T-cell (primary cell): ENCODE measurements around the gene RPH3AL. TPM values are rescaled to one million over a fixed set of nuclear protein-coding genes. Genes with fewer than 3 reads are reported as not detected.

Experiments
- ATAC-seq, 4 experiments: fragments of 200-7000 bp in 3 of 4; fragments of 150-1000 bp in 1 of 4; cut with Tn5 transposase; replicated peaks in 1 of 4; 1 replicate in 3 of 4; 2 replicates in 1 of 4; pipeline ENCODE4 v1.10.0; 2021; ENCODE audit warnings: moderate library complexity in 3 of 4, mild to moderate bottlenecking in 2 of 4, moderate number of reproducible peaks in 1 of 4
- CTCF ChIA-PET, 2 donors: fragments of 300-600 bp; sonication (Branson Sonifier 250); formaldehyde crosslinking; loops; one replicate each; lab custom pipeline; 2022; ENCODE audit warnings: antibody characterized with exemption in 2 of 2; lab: Charles Lee
- POLR2A ChIA-PET, 2 donors: fragments of 300-600 bp; sonication (Branson Sonifier 250); formaldehyde crosslinking; loops; one replicate each; lab custom pipeline; 2022; ENCODE audit warnings: antibody characterized with exemption in 2 of 2; lab: Charles Lee
- DNase-seq, 35 experiments: peaks; one replicate each; pipeline versions ENCODE4 v3.0.0 to v3.0.0-alpha.2; 2013 to 2023
- H3K27ac ChIP-seq: one replicate; pipeline ENCODE4 v1.5.1; 2013; ENCODE audit warnings: low read length
- H3K27me3 ChIP-seq, 2 experiments: replicated peaks in 1 of 2; 1 replicate in 1 of 2; 2 replicates in 1 of 2; pipeline versions ENCODE4 v1.6.1 to v1.7.0; 2013; ENCODE audit warnings: low read length in 1 of 2, mixed read lengths in 1 of 2; ENCODE audit not compliant: control insufficient read depth in 2 of 2, insufficient read depth in 2 of 2; ENCODE audit errors: extremely low read depth in 1 of 2
- H3K36me3 ChIP-seq, 2 donors: 1 replicate in 1 of 2; 2 replicates in 1 of 2; pipeline versions ENCODE4 v1.6.1 to v1.7.0; 2013; ENCODE audit warnings: low read length in 1 of 2; ENCODE audit not compliant: control insufficient read depth in 2 of 2, insufficient read depth in 1 of 2; ENCODE audit errors: extremely low read depth in 1 of 2
- H3K4me1 ChIP-seq, 2 experiments: 1 replicate in 1 of 2; 2 replicates in 1 of 2; pipeline versions ENCODE4 v1.6.1 to v1.7.0; 2013; ENCODE audit warnings: low read length in 2 of 2, mixed read lengths in 1 of 2; ENCODE audit not compliant: insufficient read depth in 2 of 2, control insufficient read depth in 1 of 2; ENCODE audit errors: extremely low read depth in 1 of 2
- H3K4me3 ChIP-seq, 2 donors: 1 replicate in 1 of 2; 2 replicates in 1 of 2; pipeline versions ENCODE4 v1.5.1 to v1.7.0; 2013; ENCODE audit warnings: mild to moderate bottlenecking in 2 of 2, low read length in 1 of 2, moderate library complexity in 1 of 2; ENCODE audit not compliant: control insufficient read depth in 1 of 2; ENCODE audit errors: extremely low read depth in 1 of 2
- H3K9me3 ChIP-seq: 2 replicates; pipeline ENCODE4 v1.7.0; 2013
- H3K27ac Mint-ChIP-seq, 2 donors: one replicate each; pipeline ENCODE4 v1.8.0; 2020 to 2021; ENCODE audit warnings: mild to moderate bottlenecking in 2 of 2, mixed read lengths in 2 of 2
- H3K27me3 Mint-ChIP-seq, 2 donors: one replicate each; pipeline ENCODE4 v1.8.0; 2021 to 2022; ENCODE audit warnings: mixed read lengths in 2 of 2
- H3K36me3 Mint-ChIP-seq: one replicate; pipeline ENCODE4 v1.8.0; 2021; ENCODE audit warnings: mixed read lengths
- H3K4me1 Mint-ChIP-seq, 3 donors: one replicate each; pipeline ENCODE4 v1.8.0; 2020 to 2022; ENCODE audit warnings: mixed read lengths in 3 of 3, mild to moderate bottlenecking in 1 of 3
- H3K4me3 Mint-ChIP-seq, 3 donors: one replicate each; pipeline ENCODE4 v1.8.0; 2020 to 2022; ENCODE audit warnings: mild to moderate bottlenecking in 3 of 3, mixed read lengths in 3 of 3, moderate library complexity in 3 of 3
- H3K9me3 Mint-ChIP-seq, 3 donors: one replicate each; pipeline ENCODE4 v1.8.0; 2020 to 2022; ENCODE audit warnings: mixed read lengths in 3 of 3
- WGBS: methylation state at CpG from one replicate; pipeline ENCODE4 v1.1.5; 2013; ENCODE audit warnings: missing lambda C conversion rate; ENCODE audit not compliant: insufficient coverage; 5-methylcytosine and 5-hydroxymethylcytosine counted together
- total RNA-seq, 35 experiments: library from RNA in 6 of 35; stranded (reverse) in 6 of 35; fragments of 120-200 nt in 1 of 35; gene quantifications; one replicate each; pipeline versions ENCODE4 v1.2.1 to v1.2.4 and lab custom pipeline; 2013 to 2026

RPH3AL gene
- total RNA-seq, 5 donors from 2014 or later (not counting 1 experiment from before 2014, with no cell fraction given) = 4.5 to 10.5 (median 5.3) TPM

- peaks cover 13% of the 10 kb centered on the region for H3K36me3 Mint-ChIP-seq
- Histone ChIP-seq H3K36me3 (no peaks in the 10 kb centered on the region), H3K27ac (no peak overlapping the region), H3K4me1 (peaks cover 0 to 15% of the 10 kb centered on the region in 2 experiments), H3K9me3 (peaks cover 2% of the 10 kb centered on the region), H3K27me3 (peaks cover 0 to 13% of the 10 kb centered on the region in 2 experiments), H3K4me3 (no peak overlapping the region)
- POLR2A ChIA-PET = no interaction called here
- H3K27me3 Mint-ChIP-seq = no peaks in the 10 kb centered on the region
- H3K4me1 Mint-ChIP-seq = peaks cover 18 to 32% (median 24%) of the 10 kb centered on the region in 3 donors
- peak overlapping the region in 1 of 3 donors; percentile 33 for H3K4me3 Mint-ChIP-seq
- CTCF ChIA-PET = no interaction called here
- no peak overlapping the region for H3K27ac Mint-ChIP-seq
- H3K9me3 Mint-ChIP-seq = peaks cover 4 to 9% (median 8%) of the 10 kb centered on the region in 3 donors
- no peak for ATAC-seq
- no peak for DNase-seq
- 75% methylated on average over 5 of the region's 8 CpGs for WGBS
Measured at GRCh38 chr17:364308-364707, 11.7 kb upstream of the RPH3AL start.

GRCh38 chr17:362721-363120, 10.1 kb upstream of the RPH3AL start:
- Histone ChIP-seq H3K27me3 (peaks cover 0 to 13% of the 10 kb centered on the region in 2 experiments), H3K4me1 (peaks cover 0 to 15% of the 10 kb centered on the region in 2 experiments), H3K27ac (no peak overlapping the region), H3K9me3 (no peaks in the 10 kb centered on the region), H3K36me3 (no peaks in the 10 kb centered on the region), H3K4me3 (no peak overlapping the region)
- ChIA-PET POLR2A (no interaction called here), CTCF (no interaction called here)
- Mint-ChIP-seq H3K9me3 (no peaks in the 10 kb centered on the region), H3K27ac (no peak overlapping the region), H3K36me3 (peaks cover under 1% of the 10 kb centered on the region), H3K4me1 (peaks cover 16 to 35% (median 19%) of the 10 kb centered on the region in 3 donors), H3K27me3 (no peaks in the 10 kb centered on the region), H3K4me3 (no peak overlapping the region)
- ATAC-seq (no peak), DNase-seq (no peak)
- WGBS = 83% methylated on average over 7 of the region's 14 CpGs

- no peak overlapping the region for H3K4me3 Mint-ChIP-seq
- Histone ChIP-seq H3K27ac (no peak overlapping the region), H3K36me3 (no peaks in the 10 kb centered on the region), H3K27me3 (peaks cover 0 to 10% of the 10 kb centered on the region in 2 experiments), H3K4me3 (no peak overlapping the region), H3K9me3 (no peaks in the 10 kb centered on the region), H3K4me1 (peaks cover 0 to 3% of the 10 kb centered on the region in 2 experiments)
- ATAC-seq = no peak
- peaks cover 6 to 29% (median 7%) of the 10 kb centered on the region in 3 donors for H3K4me1 Mint-ChIP-seq
- no peaks in the 10 kb centered on the region for H3K36me3 Mint-ChIP-seq
- H3K27ac Mint-ChIP-seq = no peak overlapping the region
- no peak for DNase-seq
- ChIA-PET CTCF (no interaction called here), POLR2A (no interaction called here)
- H3K27me3 Mint-ChIP-seq = no peaks in the 10 kb centered on the region
- 81% methylated on average over 12 of the region's 23 CpGs for WGBS
- H3K9me3 Mint-ChIP-seq = no peaks in the 10 kb centered on the region
Measured at GRCh38 chr17:360092-360750, 7.6 kb upstream of the RPH3AL start.

GRCh38 chr17:358491-359151, 6.0 kb upstream of the RPH3AL start:
- Histone ChIP-seq H3K4me3 (no peak overlapping the region), H3K36me3 (no peaks in the 10 kb centered on the region), H3K27ac (no peak overlapping the region), H3K4me1 (no peaks in the 10 kb centered on the region), H3K27me3 (peaks cover 0 to 4% of the 10 kb centered on the region in 2 experiments), H3K9me3 (no peaks in the 10 kb centered on the region)
- CTCF ChIA-PET = no interaction called here
- Mint-ChIP-seq H3K4me1 (peaks cover 0 to 13% (median 3%) of the 10 kb centered on the region in 3 donors), H3K27me3 (no peaks in the 10 kb centered on the region), H3K27ac (no peak overlapping the region), H3K9me3 (no peaks in the 10 kb centered on the region), H3K4me3 (no peak overlapping the region), H3K36me3 (no peaks in the 10 kb centered on the region)
- 92% methylated on average over 35 of the region's 35 CpGs for WGBS
- POLR2A ChIA-PET = no interaction called here
- no peak for DNase-seq
- no peak for ATAC-seq

- no peaks in the 10 kb centered on the region for H3K9me3 ChIP-seq
- no peaks in the 10 kb centered on the region for H3K36me3 Mint-ChIP-seq
- peaks cover 0 to 18% (median 3%) of the 10 kb centered on the region in 3 donors for H3K4me1 Mint-ChIP-seq
- H3K27ac ChIP-seq = no peak overlapping the region
- ATAC-seq (no peak), DNase-seq (no peak)
- no peaks in the 10 kb centered on the region for H3K27me3 ChIP-seq
- H3K27ac Mint-ChIP-seq = no peak overlapping the region
- H3K4me3 Mint-ChIP-seq = no peak overlapping the region
- ChIA-PET CTCF (no interaction called here), POLR2A (no interaction called here)
- H3K36me3 ChIP-seq = no peaks in the 10 kb centered on the region
- no peaks in the 10 kb centered on the region for H3K9me3 Mint-ChIP-seq
- H3K27me3 Mint-ChIP-seq = no peaks in the 10 kb centered on the region
- H3K4me3 ChIP-seq = no peak overlapping the region
- WGBS = 63% methylated on average over 10 of the region's 14 CpGs
- no peaks in the 10 kb centered on the region for H3K4me1 ChIP-seq
Measured at GRCh38 chr17:357644-358043, 5.0 kb upstream of the RPH3AL start.

GRCh38 chr17:356671-357434, 4.2 kb upstream of the RPH3AL start:
- Histone ChIP-seq H3K4me3 (no peak overlapping the region), H3K4me1 (no peaks in the 10 kb centered on the region), H3K27me3 (no peaks in the 10 kb centered on the region), H3K9me3 (no peaks in the 10 kb centered on the region), H3K27ac (no peak overlapping the region), H3K36me3 (no peaks in the 10 kb centered on the region)
- H3K4me3 Mint-ChIP-seq = no peak overlapping the region
- WGBS = 92% methylated on average over 27 of the region's 30 CpGs
- H3K27ac Mint-ChIP-seq = peak overlapping the region in 1 of 2 donors; percentile 24
- no peaks in the 10 kb centered on the region for H3K36me3 Mint-ChIP-seq
- ChIA-PET POLR2A (no interaction called here), CTCF (no interaction called here)
- no peak for ATAC-seq
- no peaks in the 10 kb centered on the region for H3K27me3 Mint-ChIP-seq
- no peaks in the 10 kb centered on the region for H3K9me3 Mint-ChIP-seq
- DNase-seq = no peak
- H3K4me1 Mint-ChIP-seq = peaks cover 0 to 18% (median 3%) of the 10 kb centered on the region in 3 donors
